Measurements from ENCODE around the gene SLC12A7. TPM values are rescaled to one million over a fixed set of nuclear protein-coding genes. Genes with fewer than 3 reads are reported as not detected.

The SLC12A7 gene
- total and polyA plus RNA-seq, 4 experiments from 2014 or later, result 11.7 to 32.9 (median 26.5) TPM

DNA sequence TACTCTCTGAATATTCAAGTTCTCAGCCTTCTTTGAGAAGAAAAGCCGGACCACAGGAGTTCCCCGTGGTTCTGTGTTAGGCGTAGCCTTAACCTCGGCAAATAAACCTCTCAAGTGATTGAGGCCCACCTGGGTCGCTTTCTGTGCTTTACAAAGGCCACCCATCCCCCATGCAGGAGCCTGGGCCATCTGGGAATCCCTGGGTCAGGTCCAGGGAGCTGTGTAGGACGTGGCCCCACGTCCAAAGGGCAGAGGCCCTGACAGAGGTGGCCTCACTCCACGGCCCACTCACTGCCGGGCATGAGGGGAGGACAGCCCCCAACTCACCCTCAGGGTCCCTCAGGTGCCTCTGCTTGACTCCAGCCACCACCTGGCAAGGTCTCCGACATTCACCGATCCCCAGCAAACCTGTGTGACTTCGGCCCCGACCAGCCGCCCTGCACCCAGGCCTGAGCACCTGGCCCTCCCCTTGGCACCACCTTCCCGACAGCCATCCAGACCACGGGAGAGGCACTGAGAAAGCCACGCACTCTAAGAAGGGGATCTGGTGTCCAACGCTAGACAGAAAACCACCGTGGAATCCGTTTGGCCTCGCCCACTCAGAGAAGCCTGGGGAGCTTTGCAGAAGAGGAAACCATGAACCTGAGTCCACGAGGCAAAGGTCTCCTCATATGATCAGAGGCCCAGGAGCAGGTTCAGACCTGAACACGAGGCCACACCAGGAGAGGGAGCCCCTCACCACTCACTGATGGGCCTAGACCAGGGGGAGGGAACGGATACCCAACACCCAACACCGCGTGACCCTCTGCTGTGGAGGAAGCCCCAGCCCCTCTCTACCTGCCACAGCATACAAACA, 4.5 kb downstream of the SLC12A7 start:
- POLR2A ChIA-PET (ENCODE audit: partially characterized antibody), result no interaction called here
- H3K27me3 Mint-ChIP-seq, result no peaks in the 10 kb centered on the region
- DNase-seq, result no peak
- H3K27ac ChIP-seq (ENCODE audit: low read depth, low read length), result peak overlapping the region; percentile 86
- H3K4me1 Mint-ChIP-seq, result peaks cover 41 to 67% (median 49%) of the 10 kb centered on the region in 4 donors
- H3K4me3 ChIP-seq (ENCODE audit: low read length in 2 of 2), result no peak overlapping the region
- intact Hi-C loops (cut with micrococcal nuclease), result no loop called here
- CTCF ChIA-PET (ENCODE audit: partially characterized antibody), result interaction anchor here (2.2 kb wide), 1 partner anchor 33 kb away, joined by 7 read pairs; no protein-coding TSS in a partner anchor
- peaks cover 0 to 3% of the 10 kb centered on the region in 2 donors for H3K36me3 Mint-ChIP-seq
- H3K9me3 Mint-ChIP-seq, result no peaks in the 10 kb centered on the region
- peaks cover 85% of the 10 kb centered on the region for H3K4me1 ChIP-seq (ENCODE audit: insufficient read depth, low read length)
- peak overlapping the region; percentile 32 to 100 (median 96) for H3K27ac Mint-ChIP-seq
- H3K9me3 ChIP-seq (ENCODE audit: control insufficient read depth in 1 of 2, low read length in 2 of 2), result no peaks in the 10 kb centered on the region
- H3K27me3 ChIP-seq (ENCODE audit: insufficient read depth, low read length), result no peaks in the 10 kb centered on the region
- H3K36me3 ChIP-seq (ENCODE audit: insufficient read depth, low read length), result no peaks in the 10 kb centered on the region
- H3K4me3 Mint-ChIP-seq, result peak overlapping the region in 7 of 8 donors; percentile 31 to 63 (median 49)

DNA sequence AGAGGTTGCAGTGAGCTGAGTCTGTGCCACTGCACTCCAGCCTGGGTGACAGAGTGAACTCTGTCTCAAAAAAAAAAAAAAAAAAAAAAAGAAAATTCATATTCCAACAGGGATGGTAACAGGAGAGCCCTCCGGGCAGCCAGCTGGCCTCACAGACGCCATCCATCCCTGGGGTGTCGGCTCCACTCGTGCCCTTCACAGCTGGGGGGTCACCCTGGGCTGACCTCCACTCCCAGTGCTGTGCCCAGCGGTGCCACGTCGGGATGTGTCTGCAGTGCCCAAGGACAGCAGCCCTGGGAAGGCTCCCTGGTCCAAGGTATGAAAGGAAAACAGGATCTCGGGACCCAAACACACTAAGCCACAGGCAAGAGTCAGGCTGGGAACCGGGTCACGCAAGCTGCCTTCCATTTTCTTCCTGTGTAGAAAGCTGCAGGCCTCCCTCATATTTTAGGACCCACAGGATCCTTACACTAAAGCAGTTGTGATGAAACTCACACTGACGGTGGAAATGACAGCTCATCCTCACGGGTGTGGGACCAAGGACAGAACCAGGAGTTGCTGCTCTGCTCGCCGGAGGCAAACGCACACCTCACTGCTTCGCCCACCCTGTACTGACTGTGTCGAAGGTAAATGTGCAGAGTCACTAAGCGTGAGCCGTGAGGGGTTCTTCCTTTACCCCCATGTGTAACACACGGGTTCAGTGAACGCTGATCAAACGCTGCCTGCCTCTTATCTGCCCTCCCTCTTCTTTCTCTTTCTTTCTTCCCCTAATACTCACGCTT, 5.3 kb downstream of the SLC12A7 start:
- no peaks in the 10 kb centered on the region for H3K9me3 Mint-ChIP-seq
- no peak overlapping the region for H3K4me3 ChIP-seq (ENCODE audit: low read length in 2 of 2)
- ChIA-PET POLR2A (ENCODE audit: partially characterized antibody) (interaction anchor here (0.9 to 1.5 kb wide), 2 partner anchors 10 to 280 kb away, joined by 3 to 4 read pairs; no protein-coding TSS in a partner anchor), CTCF (ENCODE audit: partially characterized antibody) (interaction anchor here (1.2 to 2.2 kb wide), 3 partner anchors 12 to 34 kb away, joined by 4 to 7 read pairs (median 7); no protein-coding TSS in a partner anchor)
- H3K9me3 ChIP-seq (ENCODE audit: control insufficient read depth in 1 of 2, low read length in 2 of 2), result no peaks in the 10 kb centered on the region
- peaks cover 43 to 73% (median 51%) of the 10 kb centered on the region in 4 donors for H3K4me1 Mint-ChIP-seq
- H3K27me3 Mint-ChIP-seq, result no peaks in the 10 kb centered on the region
- H3K27ac ChIP-seq (ENCODE audit: low read depth, low read length), result peak overlapping the region; percentile 86
- no peak for DNase-seq
- peak overlapping the region; percentile 92 to 100 (median 96) for H3K27ac Mint-ChIP-seq
- intact Hi-C loops (cut with micrococcal nuclease), result no loop called here
- H3K27me3 ChIP-seq (ENCODE audit: insufficient read depth, low read length), result no peaks in the 10 kb centered on the region
- H3K36me3 ChIP-seq (ENCODE audit: insufficient read depth, low read length), result no peaks in the 10 kb centered on the region
- H3K4me1 ChIP-seq (ENCODE audit: insufficient read depth, low read length), result peaks cover 89% of the 10 kb centered on the region
- H3K36me3 Mint-ChIP-seq, result peaks cover 0 to 3% of the 10 kb centered on the region in 2 donors
- H3K4me3 Mint-ChIP-seq, result peak overlapping the region in 7 of 8 donors; percentile 55 to 92 (median 84)

DNA sequence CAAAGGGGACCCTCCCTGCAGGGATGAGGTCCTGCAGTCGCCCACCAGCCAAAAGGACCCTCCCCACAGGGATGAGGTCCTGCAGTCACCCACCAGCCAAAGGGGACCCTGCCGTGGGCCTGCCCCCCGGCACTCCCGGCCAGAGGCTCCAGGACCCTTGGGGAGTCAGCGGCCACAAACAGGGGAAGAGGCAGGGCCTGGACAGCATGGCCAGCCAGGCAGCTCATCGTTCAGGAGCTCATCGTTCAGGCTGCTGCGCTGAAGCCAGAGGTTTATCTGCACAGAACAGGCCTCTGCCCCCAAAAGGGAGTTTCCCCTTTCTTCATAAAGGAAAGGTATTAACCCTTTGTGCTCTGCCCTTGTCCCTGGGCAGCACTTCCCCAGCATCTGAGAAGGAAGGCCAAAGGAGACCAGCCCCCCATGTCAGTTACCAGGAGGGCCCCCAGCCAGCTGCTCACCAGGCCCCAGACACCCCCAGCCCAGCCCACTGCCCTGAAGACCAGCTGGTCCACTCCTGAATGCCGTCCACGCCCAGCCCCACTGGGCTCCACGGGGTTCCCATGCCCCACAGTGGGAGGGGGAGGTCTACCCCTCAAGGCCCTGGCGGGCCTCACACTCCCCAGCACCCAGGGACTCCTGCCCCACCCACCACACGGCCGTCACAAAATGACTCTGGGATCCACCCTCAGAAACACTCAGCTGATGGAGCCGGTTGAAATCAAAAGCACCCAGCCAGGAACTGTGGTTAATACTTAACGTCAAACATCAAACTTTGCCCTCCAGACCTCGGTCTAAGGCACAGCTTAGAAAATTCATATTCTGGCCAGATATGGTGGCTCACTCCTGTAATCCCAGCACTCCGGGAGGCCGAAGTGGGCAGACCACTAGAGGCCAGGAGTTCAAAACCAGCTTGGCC, 6.3 kb downstream of the SLC12A7 start:
- intact Hi-C loops (cut with micrococcal nuclease), result no loop called here
- no peaks in the 10 kb centered on the region for H3K36me3 ChIP-seq (ENCODE audit: insufficient read depth, low read length)

DNA sequence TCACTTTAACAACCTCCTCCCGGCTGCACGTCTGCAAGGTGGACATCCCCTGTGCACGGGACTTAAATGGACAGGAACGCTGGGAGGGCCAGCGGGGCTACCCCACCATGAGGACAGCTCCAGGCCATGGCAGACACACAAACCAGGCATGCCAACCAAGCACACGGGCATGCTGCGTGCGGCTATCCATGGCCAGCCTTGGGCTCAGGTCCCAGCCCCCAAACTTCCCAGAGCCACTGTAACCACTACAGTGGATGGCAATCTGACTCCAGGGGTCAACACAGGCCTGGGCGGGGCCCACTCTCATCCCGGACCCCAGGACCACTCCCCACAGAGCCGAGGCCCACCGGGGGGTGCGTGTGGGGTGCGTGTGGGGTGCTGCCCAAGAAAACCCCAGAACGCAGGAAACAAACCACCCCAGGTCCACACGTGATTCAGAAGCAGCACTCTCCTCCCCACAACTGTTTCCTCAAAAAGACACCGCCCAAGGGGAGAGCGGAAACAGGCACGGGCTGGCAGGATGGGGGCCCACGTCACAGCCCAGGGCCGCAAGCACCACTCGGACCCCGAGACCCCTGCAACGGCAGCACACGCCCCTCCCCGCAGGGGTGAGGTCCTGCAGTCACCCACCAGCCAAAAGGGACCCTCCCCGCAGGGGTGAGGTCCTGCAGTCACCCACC, 7.4 kb downstream of the SLC12A7 start:
- Histone ChIP-seq H3K4me1 (ENCODE audit: insufficient read depth, low read length) (peaks cover 83% of the 10 kb centered on the region), H3K9me3 (ENCODE audit: control insufficient read depth in 1 of 2, low read length in 2 of 2) (no peaks in the 10 kb centered on the region), H3K4me3 (ENCODE audit: low read length in 2 of 2) (peak overlapping the region; percentile 42 to 55), H3K27ac (ENCODE audit: low read depth, low read length) (peak overlapping the region; percentile 86), H3K27me3 (ENCODE audit: insufficient read depth, low read length) (no peaks in the 10 kb centered on the region), H3K36me3 (ENCODE audit: insufficient read depth, low read length) (no peaks in the 10 kb centered on the region)
- peaks cover 0 to 2% of the 10 kb centered on the region in 2 donors for H3K36me3 Mint-ChIP-seq
- intact Hi-C loops (cut with micrococcal nuclease), result no loop called here
- CTCF ChIA-PET (ENCODE audit: partially characterized antibody), result no interaction called here
- POLR2A ChIA-PET (ENCODE audit: partially characterized antibody), result no interaction called here
- no peaks in the 10 kb centered on the region for H3K9me3 Mint-ChIP-seq
- DNase-seq, result peak; percentile 53 to 81 (median 63)
- peak overlapping the region; percentile 48 to 100 (median 96) for H3K27ac Mint-ChIP-seq
- H3K27me3 Mint-ChIP-seq, result no peaks in the 10 kb centered on the region
- peak overlapping the region; percentile 67 to 92 (median 85) for H3K4me3 Mint-ChIP-seq
- peaks cover 40 to 67% (median 45%) of the 10 kb centered on the region in 4 donors for H3K4me1 Mint-ChIP-seq

More for the DNA sequence above, 6.3 kb downstream of the SLC12A7 start:
- peak overlapping the region; percentile 86 for H3K27ac ChIP-seq (ENCODE audit: low read depth, low read length)
- Mint-ChIP-seq H3K4me1 (peaks cover 43 to 70% (median 49%) of the 10 kb centered on the region in 4 donors), H3K36me3 (peaks cover 0 to 2% of the 10 kb centered on the region in 2 donors), H3K27ac (peak overlapping the region; percentile 92 to 100 (median 96)), H3K9me3 (no peaks in the 10 kb centered on the region), H3K27me3 (no peaks in the 10 kb centered on the region), H3K4me3 (peak overlapping the region; percentile 79 to 92 (median 86))
- H3K4me1 ChIP-seq (ENCODE audit: insufficient read depth, low read length), result peaks cover 92% of the 10 kb centered on the region
- no peaks in the 10 kb centered on the region for H3K9me3 ChIP-seq (ENCODE audit: control insufficient read depth in 1 of 2, low read length in 2 of 2)
- DNase-seq, result peak; percentile 77 to 88 (median 79)
- peak overlapping the region; percentile 55 to 61 for H3K4me3 ChIP-seq (ENCODE audit: low read length in 2 of 2)
- ChIA-PET CTCF (ENCODE audit: partially characterized antibody) (interaction anchor here (0.8 to 2.2 kb wide), 4 partner anchors 12 to 183 kb away, joined by 3 to 7 read pairs (median 6); no protein-coding TSS in a partner anchor), POLR2A (ENCODE audit: partially characterized antibody) (interaction anchor here (0.9 to 1.5 kb wide), 4 partner anchors 8 to 281 kb away, joined by 3 to 4 read pairs (median 4); no protein-coding TSS in a partner anchor)
- no peaks in the 10 kb centered on the region for H3K27me3 ChIP-seq (ENCODE audit: insufficient read depth, low read length)

DNA sequence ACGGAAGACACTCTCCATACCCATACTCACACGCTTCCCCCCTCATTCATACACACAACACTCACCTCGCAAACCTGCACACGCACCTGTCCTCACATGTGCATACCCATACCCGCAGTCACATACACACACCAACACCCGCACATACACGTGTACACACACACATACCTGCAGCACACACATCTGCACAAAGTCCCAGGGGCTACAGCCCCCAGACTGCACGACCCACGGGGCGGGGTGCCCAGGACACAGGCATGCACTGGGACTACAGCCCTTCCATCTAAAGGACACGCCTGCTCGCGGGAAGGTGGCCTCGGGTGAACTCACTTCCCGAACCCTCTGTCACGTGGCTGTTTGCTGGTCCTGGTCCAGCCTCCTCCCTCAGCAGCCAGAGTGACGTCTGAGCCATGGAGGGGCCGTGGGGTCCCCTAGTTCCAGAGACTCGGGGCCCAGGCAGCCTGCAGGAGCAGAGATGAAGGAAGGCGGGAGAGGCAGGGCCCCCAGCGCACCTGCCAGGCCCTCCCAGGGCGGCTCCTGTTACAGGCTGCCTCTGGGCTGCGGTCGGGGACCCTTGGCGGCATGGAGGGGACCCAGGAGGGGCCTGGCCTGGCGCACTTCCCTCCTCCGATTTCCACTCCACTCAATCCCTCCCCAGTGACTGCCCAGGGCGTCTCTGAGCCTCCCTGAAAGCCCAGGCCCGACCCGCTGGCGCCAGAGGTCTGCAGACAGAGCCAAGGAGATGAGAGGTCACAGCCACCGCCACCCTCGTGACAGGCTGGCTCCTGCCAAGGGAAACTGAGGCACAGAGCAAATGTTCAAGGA, 8.1 kb downstream of the SLC12A7 start:
- H3K9me3 Mint-ChIP-seq, result no peaks in the 10 kb centered on the region
- ChIA-PET CTCF (ENCODE audit: partially characterized antibody) (no interaction called here), POLR2A (ENCODE audit: partially characterized antibody) (no interaction called here)
- Histone ChIP-seq H3K27ac (ENCODE audit: low read depth, low read length) (peak overlapping the region; percentile 86), H3K9me3 (ENCODE audit: control insufficient read depth in 1 of 2, low read length in 2 of 2) (no peaks in the 10 kb centered on the region), H3K27me3 (ENCODE audit: insufficient read depth, low read length) (no peaks in the 10 kb centered on the region), H3K4me1 (ENCODE audit: insufficient read depth, low read length) (peaks cover 84% of the 10 kb centered on the region), H3K36me3 (ENCODE audit: insufficient read depth, low read length) (no peaks in the 10 kb centered on the region), H3K4me3 (ENCODE audit: low read length in 2 of 2) (peak overlapping the region; percentile 42 to 55)
- H3K4me3 Mint-ChIP-seq, result peak overlapping the region in 7 of 8 donors; percentile 33 to 92 (median 86)
- DNase-seq, result peak in 3 of 5 donors; percentile 13 to 29 (median 17)
- H3K36me3 Mint-ChIP-seq, result peaks cover 0 to 2% of the 10 kb centered on the region in 2 donors
- H3K4me1 Mint-ChIP-seq, result peaks cover 39 to 70% (median 44%) of the 10 kb centered on the region in 4 donors
- H3K27ac Mint-ChIP-seq, result peak overlapping the region in 6 of 7 donors; percentile 48 to 100 (median 94)
- intact Hi-C loops (cut with micrococcal nuclease), result no loop called here
- H3K27me3 Mint-ChIP-seq, result no peaks in the 10 kb centered on the region
